OCI-LY1 (cell line): ENCODE measurements around the gene COL18A1.

ENCODE experiments used
- H2AFZ ChIP-seq: fragments of 200-600 bp; sonication (generic), shearing (Covaris generic); 2 replicates; pipeline ENCODE4 v1.6.0; 2014; ENCODE audit warnings: antibody characterized with exemption, mild to moderate bottlenecking, low read length
- H3F3A ChIP-seq: fragments of 200-600 bp; sonication (generic), shearing (Covaris generic); 2 replicates; pipeline ENCODE4 v1.6.0; 2014; ENCODE audit warnings: mild to moderate bottlenecking, antibody characterized with exemption, low read length, moderate library complexity; ENCODE audit not compliant: insufficient read depth
- H3K27ac ChIP-seq: fragments of 200-600 bp; sonication (generic); 2 replicates; pipeline ENCODE4 v1.5.1; 2014; ENCODE audit warnings: low read length, mixed run types, mild to moderate bottlenecking, low read depth; ENCODE audit not compliant: poor library complexity, severe bottlenecking
- H3K27me3 ChIP-seq: fragments of 200-600 bp; sonication (generic); 2 replicates; pipeline ENCODE4 v1.6.0; 2014; ENCODE audit warnings: antibody characterized with exemption, mild to moderate bottlenecking, low read length, moderate library complexity; ENCODE audit not compliant: insufficient read depth
- H3K36me3 ChIP-seq: fragments of 200-600 bp; sonication (generic); 2 replicates; pipeline ENCODE4 v1.6.1; 2014; ENCODE audit warnings: mild to moderate bottlenecking, antibody characterized with exemption, low read length, moderate library complexity, mixed read lengths; ENCODE audit not compliant: insufficient read depth
- H3K4me1 ChIP-seq: fragments of 200-600 bp; sonication (generic); 2 replicates; pipeline ENCODE4 v1.5.1; 2014; ENCODE audit warnings: mild to moderate bottlenecking, low read length, moderate library complexity; ENCODE audit not compliant: insufficient read depth, severe bottlenecking
- H3K4me2 ChIP-seq: fragments of 200-600 bp; sonication (generic), shearing (Covaris generic); 2 replicates; pipeline ENCODE4 v1.6.1; 2014; ENCODE audit warnings: low read length
- H3K4me3 ChIP-seq: fragments of 200-600 bp; sonication (generic); 2 replicates; pipeline ENCODE4 v1.5.1; 2014; ENCODE audit warnings: low read length, low read depth, mild to moderate bottlenecking, mixed read lengths; ENCODE audit not compliant: poor library complexity, severe bottlenecking
- H3K79me2 ChIP-seq: fragments of 200-600 bp; shearing (Covaris generic); 2 replicates; pipeline ENCODE4 v1.6.1; 2016; ENCODE audit warnings: mixed run types, low read length, mixed read lengths; ENCODE audit not compliant: insufficient read depth
- H3K9ac ChIP-seq: fragments of 200-600 bp; sonication (generic), shearing (Covaris generic); 2 replicates; pipeline ENCODE4 v1.6.1; 2014; ENCODE audit warnings: mild to moderate bottlenecking, low read length, mixed read lengths
- H3K9me2 ChIP-seq: fragments of 200-600 bp; sonication (generic), shearing (Covaris generic); 2 replicates; pipeline ENCODE4 v1.6.1; 2014; ENCODE audit warnings: low read depth, mild to moderate bottlenecking, low read length, mixed read lengths
- H3K9me3 ChIP-seq: fragments of 200-600 bp; shearing (Covaris generic); 2 replicates; pipeline ENCODE4 v1.6.1; 2014; ENCODE audit warnings: low read length, mixed read lengths
- H4K20me1 ChIP-seq: fragments of 200-600 bp; sonication (generic), shearing (Covaris generic); 2 replicates; pipeline ENCODE4 v1.6.0; 2016; ENCODE audit warnings: mild to moderate bottlenecking, low read length; ENCODE audit not compliant: insufficient read depth
- CTCF ChIP-seq: fragments of 200-600 bp; sonication (generic), shearing (Covaris generic); IDR thresholded peaks from 2 replicates; pipeline ENCODE4 v1.5.1; 2017; ENCODE audit warnings: mild to moderate bottlenecking, antibody characterized with exemption, low read length, moderate library complexity, mixed read lengths
- EZH2 ChIP-seq: fragments of 200-600 bp; sonication (generic), shearing (Covaris generic); IDR thresholded peaks from 2 replicates; pipeline ENCODE4 v1.8.0; 2017; ENCODE audit warnings: borderline replicate concordance, mixed run types, mild to moderate bottlenecking, antibody characterized with exemption, low read length, moderate library complexity, mixed read lengths

Gene COL18A1

GRCh38 chr21:45456584-45457160 is 51.7 kb downstream of the COL18A1 start:
- Histone ChIP-seq H3K27ac (no peak overlapping the region), H3K36me3 (no peaks in the 10 kb centered on the region), H3K4me3 (no peak overlapping the region), H3K4me2 (no peak overlapping the region), H3K27me3 (no peaks in the 10 kb centered on the region), H3K9ac (no peak overlapping the region), H2AFZ (no peak overlapping the region), H3K9me2 (no peaks in the 10 kb centered on the region), H3F3A (peaks cover 8% of the 10 kb centered on the region; the same call in 1 of the 2 replicates), H3K9me3 (no peaks in the 10 kb centered on the region), H4K20me1 (no peaks in the 10 kb centered on the region), H3K79me2 (no peaks in the 10 kb centered on the region), H3K4me1 (no peaks in the 10 kb centered on the region)
- TF ChIP-seq CTCF (no peak), EZH2 (no peak)

- Histone ChIP-seq H3K4me1 (no peaks in the 10 kb centered on the region), H3F3A (peaks cover 8% of the 10 kb centered on the region; the same call in 1 of the 2 replicates), H3K4me3 (no peak overlapping the region), H3K4me2 (no peak overlapping the region), H4K20me1 (no peaks in the 10 kb centered on the region), H3K9me3 (no peaks in the 10 kb centered on the region), H3K36me3 (no peaks in the 10 kb centered on the region), H3K9ac (no peak overlapping the region), H3K9me2 (no peaks in the 10 kb centered on the region), H3K27ac (no peak overlapping the region), H3K79me2 (no peaks in the 10 kb centered on the region), H2AFZ (no peak overlapping the region), H3K27me3 (no peaks in the 10 kb centered on the region)
- no peak for TF ChIP-seq EZH2
- TF ChIP-seq CTCF = no peak
Measured at GRCh38 chr21:45457161-45457831, 52.3 kb downstream of the COL18A1 start.

- Histone ChIP-seq H3K4me3 (no peak overlapping the region), H3K9ac (no peak overlapping the region), H3K4me2 (no peak overlapping the region), H3K36me3 (no peaks in the 10 kb centered on the region), H3K79me2 (no peaks in the 10 kb centered on the region), H3K4me1 (no peaks in the 10 kb centered on the region), H4K20me1 (no peaks in the 10 kb centered on the region), H2AFZ (no peak overlapping the region), H3K9me3 (no peaks in the 10 kb centered on the region), H3F3A (peaks cover 3% of the 10 kb centered on the region; the same call in 1 of the 2 replicates), H3K27me3 (no peaks in the 10 kb centered on the region), H3K9me2 (no peaks in the 10 kb centered on the region), H3K27ac (no peak overlapping the region)
- no peak for TF ChIP-seq EZH2
- TF ChIP-seq CTCF = no peak
Measured at GRCh38 chr21:45457832-45458172, 52.8 kb downstream of the COL18A1 start.
